Right ventricle myocardium inferior (tissue), 1 donor: ENCODE data around the gene CHST11. TPM values are rescaled to one million over a fixed set of nuclear protein-coding genes. Genes with fewer than 3 reads are reported as not detected.
A peak's percentile ranks its signal among the peaks of the same experiment; 100 is the strongest.
"Not testable (repeated sequence)": the region's sequence is repeated elsewhere in the genome, so short reads cannot be mapped to it uniquely, and the experiment has no call there.

ENCODE experiments used
- ATAC-seq: fragments of 200-7000 bp; cut with Tn5 transposase; one replicate; pipeline ENCODE4 v1.9.1; 2020; ENCODE audit warnings: mild to moderate bottlenecking, moderate library complexity
- DNase-seq: peaks from one replicate; pipeline ENCODE4 v3.0.0; 2021; ENCODE audit errors: missing footprints
- intact Hi-C: fragments of 100-400 bp; cut with DNase I; formaldehyde crosslinking; loops from one replicate; pipeline ENCODE4 v1.11.0; 2022
- total RNA-seq: library from RNA; stranded (reverse); fragmentation: NEBNext Ultra II Directional; extraction: Animal tissue kit (Norgen Biotek cat#: 25700); gene quantifications from one replicate; pipeline ENCODE4 v1.2.1, GENCODE V29; 2021
- donor health status: DM: no; HTN: yes; CAD: no; lungs with severe emphysema.

CHST11 gene
- total RNA-seq, 1 donor from 2014 or later, result 3.7 TPM

DNA sequence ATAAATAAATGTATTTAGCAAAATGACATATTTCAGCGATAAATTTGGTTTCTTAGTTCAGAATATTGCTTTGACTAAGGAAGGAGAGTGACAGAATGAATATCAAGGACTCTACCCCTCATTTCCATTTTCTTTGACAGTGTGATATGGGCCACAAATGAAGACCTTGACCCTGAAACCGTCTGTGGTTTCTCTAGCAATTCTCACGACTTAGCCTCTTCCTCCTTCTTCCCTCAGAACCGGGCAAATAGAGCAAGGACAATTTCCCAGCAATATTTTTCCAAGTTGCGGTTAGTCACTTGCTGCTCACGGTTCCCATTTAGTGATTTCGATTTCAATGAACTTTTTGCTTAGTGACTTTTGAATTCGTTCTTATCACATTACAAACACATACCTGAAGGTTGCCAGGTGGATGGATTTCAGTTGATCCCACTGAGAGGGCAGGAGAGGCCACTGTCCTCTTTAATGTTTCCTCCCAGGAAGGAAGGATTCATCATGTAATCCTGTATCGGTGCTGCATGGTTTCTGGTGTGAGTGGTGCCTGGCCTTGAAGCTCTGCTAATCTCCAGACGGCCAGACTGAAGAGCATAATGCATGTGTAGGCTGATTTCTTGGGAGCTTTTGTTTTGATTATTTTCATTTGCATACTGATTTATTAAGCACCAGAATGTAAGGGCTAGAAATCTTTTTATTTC is 77.6 kb downstream of the CHST11 start:
- ATAC-seq (no peak), DNase-seq (no peak)
- intact Hi-C loops, result no loop called here

- no peak for DNase-seq
- intact Hi-C loops, result no loop called here
- ATAC-seq, result no peak
Observed at GRCh38 chr12:104534857-104535248, 78.1 kb downstream of the CHST11 start.

GRCh38 chr12:104535369-104535768 is 78.6 kb downstream of the CHST11 start:
- intact Hi-C loops, result no loop called here
- no peak for ATAC-seq
- DNase-seq, result no peak

GRCh38 chr12:104536841-104537240 is 80.1 kb downstream of the CHST11 start:
- no peak for ATAC-seq
- intact Hi-C loops, result no loop called here
- DNase-seq, result no peak

DNA sequence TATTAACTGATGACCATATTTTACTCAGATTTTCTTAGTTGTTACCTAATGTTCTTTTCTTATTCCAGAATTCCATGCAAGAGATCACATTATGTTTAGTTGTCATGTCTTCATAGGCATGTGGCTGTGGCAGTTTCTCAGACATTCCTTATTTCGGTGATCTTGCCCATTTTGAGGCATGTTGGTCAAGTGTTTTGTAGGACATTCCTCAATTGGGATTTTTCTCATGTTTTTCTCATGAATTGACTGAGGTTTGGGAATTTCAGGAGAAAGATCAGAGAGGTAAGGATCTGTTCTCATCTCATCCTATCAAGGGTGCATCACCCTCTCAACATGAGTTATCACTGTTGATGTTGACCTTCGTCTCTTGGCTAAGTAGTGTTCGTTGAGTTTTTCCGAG is 81.3 kb downstream of the CHST11 start:
- no peak for DNase-seq
- ATAC-seq, result no peak
- intact Hi-C loops, result no loop called here

DNA sequence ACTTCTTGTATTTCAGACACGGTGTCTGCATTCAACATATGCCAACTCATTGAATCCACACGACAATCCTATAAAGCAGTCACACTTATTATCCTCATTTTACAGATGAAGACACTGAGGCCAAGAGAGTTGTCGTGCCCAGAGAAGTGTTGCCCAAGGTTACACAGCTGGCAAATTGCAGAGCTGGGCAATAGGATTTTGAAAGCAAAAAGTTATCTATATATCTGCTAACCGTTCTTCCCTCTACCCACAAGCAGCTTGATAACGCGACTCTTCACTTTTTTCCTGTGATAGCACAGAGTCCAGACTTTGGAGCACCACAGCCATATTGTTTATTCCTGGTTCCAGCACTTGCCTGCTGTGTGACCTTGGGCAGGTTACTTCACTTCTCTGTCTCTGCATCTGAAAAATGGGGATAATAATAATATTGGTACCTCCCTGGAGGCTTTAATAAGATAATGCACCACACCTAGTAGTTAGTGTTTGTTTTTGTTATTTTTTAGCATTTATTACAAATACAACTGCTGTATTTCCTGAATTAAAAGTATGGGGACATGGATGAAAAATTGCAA is 82.2 kb downstream of the CHST11 start:
- no peak for ATAC-seq
- DNase-seq, result no peak
- intact Hi-C loops, result no loop called here

DNA sequence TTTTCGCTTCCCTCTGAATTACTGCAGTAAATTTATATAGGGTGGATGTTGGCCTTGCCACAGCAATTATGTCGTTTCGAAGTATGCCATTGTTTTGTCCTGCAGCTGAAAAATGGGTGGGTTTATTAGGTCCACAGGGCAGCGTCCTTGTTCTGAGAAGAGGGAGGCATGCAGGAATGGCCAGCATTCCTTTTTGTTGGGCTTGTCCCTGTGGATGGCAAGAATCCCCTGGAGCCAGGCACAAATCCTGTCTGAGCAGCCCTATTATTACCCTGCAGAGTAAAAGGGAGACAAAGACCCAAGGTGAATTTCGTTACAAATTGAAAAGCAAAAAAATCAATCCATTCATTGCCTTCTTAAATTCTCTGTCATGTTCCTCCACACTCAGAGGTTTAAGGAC is 88.1 kb downstream of the CHST11 start:
- intact Hi-C loops, result no loop called here
- ATAC-seq (no peak), DNase-seq (no peak)

DNA sequence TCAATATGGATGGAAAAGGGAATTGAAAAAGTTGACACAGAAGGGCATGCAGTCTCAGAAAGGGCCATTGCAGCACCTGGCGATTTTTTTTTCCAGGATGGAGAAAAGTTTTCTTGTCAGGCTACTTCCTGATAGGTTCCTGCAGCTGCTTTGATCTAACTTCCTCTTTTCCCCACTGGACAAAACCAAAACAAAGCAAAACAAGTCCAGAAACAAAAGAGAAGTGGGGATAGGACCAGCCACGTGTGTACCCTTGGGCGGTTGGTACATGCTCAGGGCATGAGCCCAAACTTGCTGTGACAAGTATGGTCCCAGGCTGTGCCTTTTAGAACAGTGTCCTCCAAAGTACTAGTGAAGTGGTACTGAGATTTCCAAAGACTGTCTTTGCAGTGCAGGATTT is 89.8 kb downstream of the CHST11 start:
- intact Hi-C loops, result no loop called here
- peak; percentile 75 for ATAC-seq
- no peak for DNase-seq

- intact Hi-C loops, result no loop called here
- DNase-seq (no peak), ATAC-seq (no peak)
Observed at GRCh38 chr12:104547235-104547634, 90.5 kb downstream of the CHST11 start.

DNA sequence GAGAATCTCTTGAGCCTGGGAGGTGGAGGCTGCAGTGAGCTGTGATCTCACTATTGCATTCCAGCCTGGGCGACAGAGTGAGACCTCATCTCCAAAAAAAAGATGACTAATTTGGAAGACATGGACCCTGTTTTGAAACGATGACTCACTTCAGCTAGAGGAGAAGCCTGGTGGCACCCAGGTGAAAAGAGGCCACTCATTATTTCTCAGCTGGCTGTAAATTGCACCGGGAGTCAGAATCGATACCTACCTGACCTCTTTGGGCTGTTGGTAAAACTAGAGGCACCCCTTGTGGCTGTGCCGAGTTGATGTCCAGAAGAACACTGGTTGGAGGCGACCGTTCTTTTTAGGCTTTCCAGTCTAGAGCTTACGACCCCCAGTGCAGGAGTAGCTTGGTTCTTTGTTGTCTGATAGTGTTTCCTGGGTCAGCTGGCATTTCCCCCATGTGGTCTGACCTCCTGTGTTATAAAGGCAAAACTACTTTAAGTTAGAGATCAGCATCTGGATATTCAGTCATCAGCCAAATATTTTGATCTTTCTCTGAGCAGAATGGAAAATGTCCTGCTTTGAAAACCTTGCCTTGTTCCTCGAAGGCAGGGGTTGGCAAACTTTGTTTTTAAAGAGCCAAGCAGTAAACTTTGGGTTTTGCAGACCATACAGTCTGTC is 93.2 kb downstream of the CHST11 start:
- intact Hi-C loops, result no loop called here
- DNase-seq (no peak), ATAC-seq (no peak)

- intact Hi-C loops, result no loop called here
- ATAC-seq (no peak), DNase-seq (no peak)
Observed at GRCh38 chr12:104551313-104551931, 94.7 kb downstream of the CHST11 start.

GRCh38 chr12:104553421-104553820 is 96.7 kb downstream of the CHST11 start:
- no peak for DNase-seq
- ATAC-seq, result no peak
- intact Hi-C loops, result no loop called here

DNA sequence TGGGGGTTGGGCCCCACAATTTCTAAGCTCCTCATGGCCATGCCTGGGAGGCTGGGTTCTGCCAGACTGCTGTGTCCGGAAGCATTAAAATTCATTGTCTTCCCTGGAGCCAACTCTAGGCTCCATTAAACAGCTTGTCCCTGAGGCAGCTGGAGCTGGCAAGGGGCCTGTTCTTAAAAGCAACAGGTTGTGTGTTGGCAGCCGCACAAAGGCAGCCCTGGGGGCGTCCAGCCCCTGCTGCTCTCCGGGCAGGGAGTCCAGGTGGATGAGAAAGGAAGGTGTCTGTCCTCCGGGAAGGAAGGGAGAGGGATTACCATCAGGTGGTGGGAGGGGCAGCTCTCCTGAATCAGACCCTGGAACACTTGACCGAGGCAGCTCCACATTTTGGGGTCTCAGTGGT is 98.9 kb downstream of the CHST11 start:
- DNase-seq, result no peak
- no peak for ATAC-seq
- intact Hi-C loops, result no loop called here

GRCh38 chr12:104557488-104558195 is 100.9 kb downstream of the CHST11 start:
- DNase-seq (no peak), ATAC-seq (no peak)
- intact Hi-C loops, result no loop called here

- ATAC-seq, result no peak
- intact Hi-C loops, result no loop called here
- DNase-seq, result no peak
Observed at GRCh38 chr12:104560881-104561280, 104.1 kb downstream of the CHST11 start.

GRCh38 chr12:104562763-104563162 is 106.0 kb downstream of the CHST11 start:
- ATAC-seq, result no peak
- intact Hi-C loops, result no loop called here
- no peak for DNase-seq

GRCh38 chr12:104564662-104565061 is 107.9 kb downstream of the CHST11 start:
- intact Hi-C loops, ATAC-seq, DNase-seq: not testable (repeated sequence)

- DNase-seq (no peak), ATAC-seq (peak; percentile 46)
- intact Hi-C loops, result no loop called here
Observed at GRCh38 chr12:104565606-104566243, 109.0 kb downstream of the CHST11 start.
